KOPT-K1 (cell line): Measurements from ENCODE around the gene STK32B.

Experiments
- H3K27ac ChIP-seq: fragments of 200-600 bp; sonication (generic); 2 replicates; pipeline ENCODE4 v1.5.1; 2016; ENCODE audit warnings: antibody characterized with exemption, mild to moderate bottlenecking, low read depth, low read length; ENCODE audit not compliant: poor library complexity, severe bottlenecking
- H3K36me3 ChIP-seq: fragments of 200-600 bp; sonication (generic); 2 replicates; pipeline ENCODE4 v1.5.1; 2017; ENCODE audit warnings: antibody characterized with exemption, mild to moderate bottlenecking, low read length, moderate library complexity; ENCODE audit not compliant: insufficient read depth
- H3K9me3 ChIP-seq: fragments of 200-600 bp; sonication (generic); 2 replicates; pipeline ENCODE4 v1.5.1; 2017; ENCODE audit warnings: antibody characterized with exemption, low read length, mild to moderate bottlenecking; ENCODE audit not compliant: insufficient read depth, poor library complexity, severe bottlenecking

Gene STK32B

DNA sequence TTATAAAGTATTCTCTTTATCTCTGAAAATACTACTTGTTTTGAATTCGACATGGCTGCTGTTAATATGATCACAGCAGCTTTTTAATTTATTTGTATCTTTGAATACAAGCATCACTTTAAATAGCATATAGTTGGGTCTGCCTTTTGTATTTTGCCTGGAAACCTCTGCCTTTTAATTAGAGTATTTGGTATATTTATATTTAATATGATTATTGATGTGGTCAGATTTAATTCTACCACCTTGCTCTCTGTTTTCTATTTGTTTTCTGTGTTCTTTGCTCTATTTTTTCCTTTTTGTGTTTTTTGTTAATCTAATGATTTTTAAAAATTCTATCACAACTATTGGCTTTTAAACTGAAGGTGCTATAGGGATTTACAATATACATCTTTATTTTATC lies 21.7 kb downstream of the STK32B start:
- no peaks in the 10 kb centered on the region for H3K36me3 ChIP-seq
- H3K9me3 ChIP-seq, result no peaks in the 10 kb centered on the region
- H3K27ac ChIP-seq, result no peak overlapping the region

DNA sequence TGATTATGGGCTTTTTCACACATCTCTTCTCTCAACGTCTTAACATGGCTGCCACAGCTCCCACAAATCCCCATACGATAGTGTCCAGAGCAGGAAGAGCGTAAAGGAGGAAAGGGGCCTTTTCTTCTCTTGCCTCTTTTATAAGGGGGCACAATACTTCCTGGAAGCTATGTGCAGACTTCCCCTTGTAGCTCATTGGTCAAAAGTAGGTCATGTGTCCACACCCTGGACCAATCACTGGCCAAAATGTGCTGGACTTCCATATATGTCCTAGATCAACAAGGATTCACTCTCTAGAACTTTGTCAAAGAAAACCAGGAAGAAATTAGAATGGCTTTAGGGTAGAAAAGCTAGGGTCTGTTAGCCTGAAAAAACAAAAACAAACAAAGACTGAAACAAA lies 26.7 kb downstream of the STK32B start:
- H3K27ac ChIP-seq, result no peak overlapping the region

DNA sequence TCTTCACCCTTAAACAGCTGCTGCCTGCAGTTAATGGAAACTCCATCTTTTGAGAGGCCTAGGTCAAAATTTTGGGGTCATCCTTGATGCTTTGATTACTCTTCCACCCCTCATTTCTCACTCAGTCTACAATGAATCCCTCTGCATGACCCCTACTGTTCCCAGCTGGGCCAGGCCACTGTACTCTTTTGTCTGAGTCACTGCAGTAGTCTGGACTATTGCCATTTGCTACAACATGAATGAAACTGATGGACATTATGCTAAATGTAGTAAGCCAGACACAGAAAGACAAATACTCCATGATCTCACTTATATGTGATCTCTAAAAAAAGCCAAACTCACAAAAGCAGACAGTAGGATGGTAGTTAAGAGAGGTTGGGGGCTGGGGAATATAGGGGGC lies 28.3 kb downstream of the STK32B start:
- Histone ChIP-seq H3K27ac (no peak overlapping the region), H3K36me3 (no peaks in the 10 kb centered on the region), H3K9me3 (no peaks in the 10 kb centered on the region)

More for the DNA sequence above, 26.7 kb downstream of the STK32B start:
- H3K9me3 ChIP-seq, result no peaks in the 10 kb centered on the region
- H3K36me3 ChIP-seq, result no peaks in the 10 kb centered on the region

DNA sequence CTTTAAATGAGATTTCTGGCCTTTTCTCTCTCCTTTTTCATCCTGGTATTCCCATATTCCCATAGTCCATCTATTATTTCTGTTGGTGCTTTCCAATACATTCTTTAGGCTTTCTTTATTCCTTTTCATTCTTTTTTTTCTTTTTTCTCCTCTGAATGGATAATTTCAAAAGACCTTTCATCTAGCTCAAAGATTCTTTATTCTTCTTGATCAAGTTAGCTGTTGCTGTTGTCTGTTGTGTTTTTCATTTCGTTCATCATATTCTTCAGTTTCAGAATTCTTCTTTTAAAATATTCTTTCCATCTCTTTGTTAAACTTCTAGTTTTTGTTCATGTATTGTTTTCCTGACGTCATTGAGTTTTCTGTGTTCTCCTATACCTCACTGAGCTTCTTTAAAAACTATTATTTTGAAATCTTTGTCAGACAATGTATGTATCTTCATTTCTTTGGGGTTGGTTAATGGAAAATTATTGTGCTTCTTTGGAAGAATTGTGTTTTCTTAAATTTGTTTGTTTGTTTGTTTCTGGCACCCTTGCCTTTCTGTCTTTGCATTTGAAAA lies 30.2 kb downstream of the STK32B start:
- Histone ChIP-seq H3K9me3 (no peaks in the 10 kb centered on the region), H3K27ac (no peak overlapping the region), H3K36me3 (no peaks in the 10 kb centered on the region)

DNA sequence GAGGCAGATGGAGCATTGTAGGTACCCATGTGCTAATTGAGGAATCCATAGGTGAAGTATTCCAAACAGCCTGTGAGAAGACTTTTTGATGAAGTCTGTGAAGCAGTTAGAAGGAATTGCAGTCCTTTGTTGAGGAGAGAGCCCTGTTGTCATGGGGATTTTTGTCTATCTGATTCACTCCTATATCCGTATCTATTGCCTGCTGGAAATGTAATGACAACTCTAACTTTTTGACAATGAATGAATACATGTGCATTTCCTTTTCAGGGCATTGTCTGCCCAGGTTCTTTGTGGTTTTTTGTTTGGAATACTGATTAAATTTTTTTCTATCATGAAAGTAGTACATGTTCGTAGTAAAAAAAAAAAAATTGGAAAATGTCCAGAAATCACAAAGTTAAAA lies 31.1 kb downstream of the STK32B start:
- no peak overlapping the region for H3K27ac ChIP-seq
- no peaks in the 10 kb centered on the region for H3K9me3 ChIP-seq
- H3K36me3 ChIP-seq, result no peaks in the 10 kb centered on the region

DNA sequence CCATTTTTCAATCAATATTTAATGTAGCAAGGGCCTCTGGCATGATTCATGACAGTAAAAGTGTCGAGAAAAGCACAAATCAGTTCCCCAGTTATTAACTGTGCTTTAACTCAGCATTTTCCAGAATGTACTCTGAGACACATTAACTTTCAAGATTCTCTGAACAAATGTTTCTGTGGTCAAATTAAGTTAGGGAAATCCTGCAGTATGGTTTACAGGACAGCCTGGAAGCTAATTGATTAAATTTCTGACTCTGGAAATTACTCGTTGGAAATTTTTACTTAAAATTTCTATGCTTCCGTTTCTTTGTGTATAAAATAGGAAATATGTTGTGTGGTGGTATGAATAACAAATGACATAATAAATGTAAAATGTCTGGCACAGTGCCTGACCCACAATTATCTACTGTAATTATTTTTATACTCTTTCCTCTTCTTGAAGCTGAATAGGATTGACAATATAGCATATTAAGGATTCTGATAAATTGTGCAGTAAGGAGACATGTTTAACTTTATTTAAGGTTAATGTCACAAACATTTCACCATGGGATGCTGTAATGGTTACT lies 33.7 kb downstream of the STK32B start:
- Histone ChIP-seq H3K36me3 (no peaks in the 10 kb centered on the region), H3K9me3 (no peaks in the 10 kb centered on the region), H3K27ac (no peak overlapping the region)

DNA sequence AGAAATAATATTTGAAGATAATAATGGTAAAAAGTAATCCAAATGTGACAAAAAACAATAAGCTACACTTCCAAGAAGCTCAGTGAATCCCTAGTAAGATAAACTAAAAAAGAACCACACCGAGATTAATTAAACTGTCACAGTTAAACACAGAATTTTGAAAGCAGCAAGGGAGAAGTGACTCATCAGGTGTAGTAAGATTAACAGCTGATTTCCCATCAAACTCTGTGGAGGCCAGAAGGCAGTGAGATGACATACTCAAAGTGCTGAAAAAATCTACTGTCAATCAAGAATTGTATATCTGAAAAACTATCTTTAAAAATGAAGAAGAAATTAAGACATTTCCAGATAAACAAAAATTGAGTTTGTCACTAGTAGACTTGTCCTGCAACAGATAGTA lies 35.3 kb downstream of the STK32B start:
- no peaks in the 10 kb centered on the region for H3K36me3 ChIP-seq
- no peaks in the 10 kb centered on the region for H3K9me3 ChIP-seq

DNA sequence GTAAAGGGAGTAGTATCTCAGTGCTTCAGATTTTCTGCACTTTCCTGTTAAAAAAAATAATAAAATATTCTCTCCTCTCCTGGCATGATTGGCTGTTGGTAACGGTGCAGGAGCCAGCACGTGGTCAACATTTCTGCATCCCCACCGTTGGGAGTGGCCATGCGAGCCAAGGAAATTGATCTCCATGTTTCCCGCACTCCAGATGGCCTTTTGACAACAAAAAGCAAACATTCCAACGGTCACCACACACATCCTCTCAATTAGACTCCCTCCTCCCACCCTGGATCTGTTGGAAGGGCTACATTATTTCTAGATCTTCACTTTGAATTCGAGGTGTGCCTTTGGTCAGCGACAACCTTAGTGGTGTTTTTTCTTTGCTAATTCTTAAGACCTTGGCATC lies 45.0 kb downstream of the STK32B start:
- H3K9me3 ChIP-seq, result no peaks in the 10 kb centered on the region
- no peak overlapping the region for H3K27ac ChIP-seq
- no peaks in the 10 kb centered on the region for H3K36me3 ChIP-seq

More for the DNA sequence above, 35.3 kb downstream of the STK32B start:
- no peak overlapping the region for H3K27ac ChIP-seq

DNA sequence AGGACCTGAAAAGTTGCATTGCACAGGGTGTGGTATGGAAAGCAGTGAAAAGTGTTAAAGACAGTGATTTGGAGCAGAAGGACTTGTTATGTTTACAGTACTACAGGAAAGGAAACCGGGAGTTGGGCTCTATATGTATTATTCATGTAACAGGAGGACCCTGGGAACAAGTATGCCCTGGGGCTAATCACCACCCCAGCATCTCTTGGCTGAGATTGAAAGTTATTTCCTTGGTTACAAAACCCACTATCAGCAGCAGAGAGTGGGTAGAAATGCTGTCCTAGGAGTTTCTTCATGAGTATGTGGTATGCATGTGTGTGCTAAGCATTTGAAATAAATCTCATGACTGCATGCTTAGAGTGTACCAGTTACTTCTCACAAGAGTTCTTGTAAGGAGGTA lies 46.9 kb downstream of the STK32B start:
- Histone ChIP-seq H3K9me3 (no peaks in the 10 kb centered on the region), H3K27ac (no peak overlapping the region), H3K36me3 (no peaks in the 10 kb centered on the region)

DNA sequence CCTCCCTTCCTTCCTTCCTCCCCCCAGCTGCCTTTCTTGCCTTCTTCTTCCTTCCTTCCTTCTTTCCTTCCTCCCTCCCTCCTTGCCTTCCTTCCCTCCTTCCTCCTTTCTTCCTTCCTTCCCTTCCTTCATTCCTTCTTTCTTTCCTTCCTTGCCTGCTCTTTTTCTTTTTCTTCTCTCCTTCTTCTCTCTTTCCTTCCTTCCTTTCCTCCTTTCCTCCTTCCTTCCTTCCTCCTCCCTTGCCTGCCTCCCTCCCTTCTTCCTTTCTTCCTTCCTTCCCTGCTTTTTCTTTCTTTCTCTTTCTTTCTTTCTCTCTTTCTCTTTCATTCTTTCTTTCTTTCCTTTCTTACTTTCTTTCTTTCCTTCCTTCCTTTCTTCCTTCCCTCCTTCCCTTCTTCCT lies 49.1 kb downstream of the STK32B start:
- H3K36me3 ChIP-seq, result no peaks in the 10 kb centered on the region
- no peaks in the 10 kb centered on the region for H3K9me3 ChIP-seq
- no peak overlapping the region for H3K27ac ChIP-seq

DNA sequence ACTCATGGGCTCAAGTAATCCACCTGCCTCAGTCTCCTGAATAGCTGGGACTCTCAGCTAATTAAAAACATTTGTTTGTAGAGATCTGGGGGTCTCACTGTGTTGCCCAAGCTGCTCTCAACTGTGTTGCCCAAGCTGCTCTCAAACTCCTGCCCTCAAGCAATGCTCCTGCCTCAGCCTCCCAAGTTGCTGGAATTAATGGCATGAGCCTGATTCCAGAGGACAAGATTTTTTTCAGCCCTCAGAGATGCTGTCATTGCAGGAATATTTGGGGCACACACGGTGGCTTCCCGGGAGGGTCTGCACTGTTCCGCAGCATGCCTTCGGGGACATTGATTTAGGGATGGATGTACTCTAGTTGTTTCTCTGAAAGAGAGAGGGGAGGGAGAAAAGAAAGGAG lies 49.7 kb downstream of the STK32B start:
- Histone ChIP-seq H3K36me3 (no peaks in the 10 kb centered on the region), H3K27ac (no peak overlapping the region), H3K9me3 (no peaks in the 10 kb centered on the region)

DNA sequence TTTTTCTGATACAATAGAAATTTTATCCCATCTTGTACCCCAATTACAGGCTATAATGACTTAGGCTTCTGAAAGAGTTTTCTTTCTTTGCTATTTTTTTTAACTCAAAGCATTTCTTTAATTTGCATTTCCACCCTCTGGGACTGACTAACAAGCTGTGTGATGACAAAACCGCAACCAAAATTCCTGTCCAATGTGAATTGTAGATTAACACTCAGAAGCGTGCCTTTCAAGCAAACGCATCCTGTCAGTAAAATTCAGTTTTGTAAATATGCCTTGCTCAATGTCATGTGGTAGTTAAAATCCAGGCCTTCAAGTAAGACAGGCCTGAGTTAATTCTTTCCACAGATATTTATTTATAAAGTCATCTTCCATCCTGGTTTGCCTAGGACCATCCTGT lies 50.3 kb downstream of the STK32B start:
- Histone ChIP-seq H3K9me3 (no peaks in the 10 kb centered on the region), H3K27ac (no peak overlapping the region), H3K36me3 (no peaks in the 10 kb centered on the region)

DNA sequence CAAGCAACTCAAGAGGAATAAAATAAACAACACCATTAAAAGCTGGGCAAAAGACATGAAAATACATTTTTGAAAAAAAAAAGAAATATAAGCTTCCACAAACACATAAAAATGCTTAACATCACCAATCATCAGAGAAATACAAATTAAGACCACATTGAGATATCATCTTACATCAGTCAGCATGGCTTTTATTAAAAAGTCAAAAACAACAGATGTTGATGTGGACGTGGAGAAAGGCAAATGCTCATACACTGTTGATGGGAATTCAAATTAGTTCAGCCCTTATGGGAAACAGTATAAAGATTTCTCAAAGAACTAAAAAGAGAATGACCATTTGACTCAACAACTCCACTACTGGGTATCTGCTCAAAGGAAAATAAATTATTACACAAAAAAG lies 59.6 kb downstream of the STK32B start:
- H3K27ac ChIP-seq, result no peak overlapping the region
- no peaks in the 10 kb centered on the region for H3K9me3 ChIP-seq
- H3K36me3 ChIP-seq, result no peaks in the 10 kb centered on the region

DNA sequence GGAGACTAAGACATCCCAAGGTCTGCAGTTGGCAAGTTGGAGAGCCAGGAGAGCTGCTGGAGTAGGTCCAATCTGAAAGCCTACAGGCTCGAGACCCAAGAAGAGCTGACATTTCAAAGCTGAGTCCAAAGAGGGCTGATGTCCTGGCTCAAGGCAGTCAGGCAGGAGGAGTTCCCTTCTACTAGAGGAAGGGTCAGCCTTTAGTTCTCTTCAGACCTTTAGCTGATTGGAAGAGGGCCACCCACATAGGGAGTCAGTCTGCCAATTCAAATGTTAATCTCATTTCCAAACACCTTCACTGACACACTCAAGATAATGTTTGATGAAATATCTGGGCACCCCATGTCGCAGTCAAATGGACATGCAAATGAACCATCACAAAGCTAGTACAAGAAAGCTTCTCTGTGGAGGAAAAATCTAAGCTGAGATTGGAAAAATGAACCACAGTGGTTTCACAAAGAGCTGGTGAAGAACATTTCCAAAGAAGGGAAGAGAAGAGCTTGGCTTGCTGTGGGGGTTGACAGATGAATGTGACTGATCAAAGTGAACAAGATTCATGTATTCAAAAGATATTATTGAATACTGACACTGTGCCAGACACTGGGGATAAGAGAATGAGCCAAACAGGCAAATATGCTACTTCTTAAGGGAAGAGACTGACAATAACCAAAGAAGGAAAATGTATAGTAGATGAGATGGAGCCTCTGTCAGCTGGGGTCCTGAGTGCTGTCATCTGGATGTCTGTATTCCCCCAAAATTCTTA lies 61.2 kb downstream of the STK32B start:
- Histone ChIP-seq H3K9me3 (no peaks in the 10 kb centered on the region), H3K36me3 (no peaks in the 10 kb centered on the region), H3K27ac (no peak overlapping the region)

DNA sequence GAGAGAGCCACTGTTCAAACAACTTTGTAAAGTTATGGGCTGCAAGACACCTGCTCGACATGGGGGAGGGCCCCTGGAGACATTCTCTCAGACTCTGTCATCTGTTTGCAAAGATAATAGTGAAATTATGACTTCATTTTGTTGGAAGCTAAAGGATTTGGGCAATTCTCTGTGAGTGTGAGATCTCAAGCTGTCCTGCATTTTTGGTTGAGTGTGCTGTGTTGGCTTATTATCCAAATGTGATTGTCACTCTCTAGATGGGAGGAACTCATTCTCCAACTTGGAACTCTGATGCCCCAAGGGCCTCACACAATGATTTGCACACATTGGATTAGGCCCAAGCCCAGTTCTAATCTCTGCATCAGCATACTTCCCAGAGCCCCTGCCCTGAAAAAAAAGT lies 63.7 kb downstream of the STK32B start:
- Histone ChIP-seq H3K27ac (no peak overlapping the region), H3K9me3 (no peaks in the 10 kb centered on the region), H3K36me3 (no peaks in the 10 kb centered on the region)
